Endodermal cell (in vitro differentiated cells): Measurements from ENCODE around the gene PSTPIP2. TPM values are rescaled to one million over a fixed set of nuclear protein-coding genes. Genes with fewer than 3 reads are reported as not detected.
"Not testable (repeated sequence)": the region's sequence is repeated elsewhere in the genome, so short reads cannot be mapped to it uniquely, and the experiment has no call there.

Experiments
- DNase-seq: peaks from one replicate; pipeline ENCODE4 v3.0.0-alpha.2; 2017
- H3K27ac ChIP-seq: 2 replicates; pipeline ENCODE4 v1.5.1; 2013; ENCODE audit warnings: mild to moderate bottlenecking, low read depth, low read length, moderate library complexity
- H3K27me3 ChIP-seq: 2 replicates; pipeline ENCODE4 v1.6.1; 2013; ENCODE audit warnings: mild to moderate bottlenecking, low read length, moderate library complexity; ENCODE audit not compliant: insufficient read depth, control insufficient read depth, poor library complexity, severe bottlenecking
- H3K36me3 ChIP-seq: 2 replicates; pipeline ENCODE4 v1.7.0; 2013; ENCODE audit warnings: mild to moderate bottlenecking, low read length, moderate library complexity; ENCODE audit not compliant: control insufficient read depth, insufficient read depth
- H3K4me1 ChIP-seq: one replicate; pipeline ENCODE4 v1.7.0; 2013; ENCODE audit warnings: low read length; ENCODE audit not compliant: control insufficient read depth, insufficient read depth
- H3K4me3 ChIP-seq: 2 replicates; pipeline ENCODE4 v1.5.1; 2013; ENCODE audit warnings: mild to moderate bottlenecking, low read length, moderate library complexity
- H3K9ac ChIP-seq: 2 replicates; pipeline ENCODE4 v1.6.1; 2013; ENCODE audit warnings: mild to moderate bottlenecking, low read length, moderate library complexity; ENCODE audit not compliant: poor library complexity, severe bottlenecking; ENCODE audit errors: extremely low read depth
- H3K9me3 ChIP-seq: 2 replicates; pipeline ENCODE4 v1.6.1; 2013; ENCODE audit warnings: mild to moderate bottlenecking, low read length, moderate library complexity; ENCODE audit not compliant: control insufficient read depth
- H3K27ac Mint-ChIP-seq: 2 replicates; pipeline ENCODE4 v1.8.0; 2020; ENCODE audit warnings: mixed read lengths
- H3K27me3 Mint-ChIP-seq: 2 replicates; pipeline ENCODE4 v1.8.0; 2021; ENCODE audit warnings: mild to moderate bottlenecking, mixed read lengths; ENCODE audit not compliant: insufficient read depth
- H3K36me3 Mint-ChIP-seq: 2 replicates; pipeline ENCODE4 v1.8.0; 2020; ENCODE audit warnings: low read depth, mixed read lengths
- H3K4me1 Mint-ChIP-seq: 2 replicates; pipeline ENCODE4 v1.8.0; 2020; ENCODE audit warnings: mixed read lengths
- H3K4me3 Mint-ChIP-seq: 2 replicates; pipeline ENCODE4 v1.8.0; 2020; ENCODE audit warnings: mild to moderate bottlenecking, moderate library complexity, mixed read lengths
- H3K9me3 Mint-ChIP-seq: 2 replicates; pipeline ENCODE4 v1.8.0; 2020; ENCODE audit warnings: mild to moderate bottlenecking, mixed read lengths
- WGBS, 2 experiments: methylation state at CpG; one replicate each; pipeline versions ENCODE4 v1.1.5 to v1.1.7; 2013; ENCODE audit warnings: missing lambda C conversion rate in 2 of 2, mixed read lengths in 1 of 2; ENCODE audit not compliant: insufficient coverage in 1 of 2, insufficient read length in 1 of 2; 5-methylcytosine and 5-hydroxymethylcytosine counted together
- total RNA-seq, 2 donors: library from RNA; stranded (reverse); fragmentation: NEBNext Ultra II Directional in 1 of 2; extraction: Animal tissue kit (Norgen Biotek cat#: 25700) in 1 of 2; gene quantifications; 2 replicates in 1 of 2; 3 replicates in 1 of 2; pipeline ENCODE4 v1.2.1, GENCODE V29; 2021
- TF ChIP-seq, protein P1 (sequence below): fragments of 200-600 bp; sonication (generic); conservative IDR thresholded peaks from 2 replicates; pipeline ENCODE4 v1.5.0; 2021; ENCODE audit warnings: antibody characterized with exemption, mild to moderate bottlenecking

PSTPIP2 gene
- total RNA-seq, 2 donors from 2014 or later = 10.6 to 10.8 TPM

- H3K36me3 Mint-ChIP-seq = no peaks in the 10 kb centered on the region
- H3K4me1 ChIP-seq = no peaks in the 10 kb centered on the region
- H3K4me3 ChIP-seq = no peak overlapping the region
- WGBS, 2 experiments = 67 to 75% methylated on average over 5 of the region's 5 CpGs
- no peaks in the 10 kb centered on the region for H3K36me3 ChIP-seq
- H3K9me3 Mint-ChIP-seq = peaks cover 7% of the 10 kb centered on the region
- no peaks in the 10 kb centered on the region for H3K27me3 ChIP-seq
- no peaks in the 10 kb centered on the region for H3K4me1 Mint-ChIP-seq
- DNase-seq = peak; percentile 80
- no peak overlapping the region for H3K9ac ChIP-seq
- H3K27ac ChIP-seq = no peak overlapping the region
- no peaks in the 10 kb centered on the region for H3K9me3 ChIP-seq
- no peak overlapping the region for H3K4me3 Mint-ChIP-seq
- no peaks in the 10 kb centered on the region for H3K27me3 Mint-ChIP-seq
- H3K27ac Mint-ChIP-seq = no peak overlapping the region
- TF ChIP-seq, protein P1, sequence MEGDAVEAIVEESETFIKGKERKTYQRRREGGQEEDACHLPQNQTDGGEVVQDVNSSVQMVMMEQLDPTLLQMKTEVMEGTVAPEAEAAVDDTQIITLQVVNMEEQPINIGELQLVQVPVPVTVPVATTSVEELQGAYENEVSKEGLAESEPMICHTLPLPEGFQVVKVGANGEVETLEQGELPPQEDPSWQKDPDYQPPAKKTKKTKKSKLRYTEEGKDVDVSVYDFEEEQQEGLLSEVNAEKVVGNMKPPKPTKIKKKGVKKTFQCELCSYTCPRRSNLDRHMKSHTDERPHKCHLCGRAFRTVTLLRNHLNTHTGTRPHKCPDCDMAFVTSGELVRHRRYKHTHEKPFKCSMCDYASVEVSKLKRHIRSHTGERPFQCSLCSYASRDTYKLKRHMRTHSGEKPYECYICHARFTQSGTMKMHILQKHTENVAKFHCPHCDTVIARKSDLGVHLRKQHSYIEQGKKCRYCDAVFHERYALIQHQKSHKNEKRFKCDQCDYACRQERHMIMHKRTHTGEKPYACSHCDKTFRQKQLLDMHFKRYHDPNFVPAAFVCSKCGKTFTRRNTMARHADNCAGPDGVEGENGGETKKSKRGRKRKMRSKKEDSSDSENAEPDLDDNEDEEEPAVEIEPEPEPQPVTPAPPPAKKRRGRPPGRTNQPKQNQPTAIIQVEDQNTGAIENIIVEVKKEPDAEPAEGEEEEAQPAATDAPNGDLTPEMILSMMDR = peak; percentile 82
Measured at GRCh38 chr18:45974088-45974536, 97.9 kb downstream of the PSTPIP2 start.

- peak within 1 kb of the TSS; percentile 97 for H3K27ac Mint-ChIP-seq
- no peaks in the 10 kb centered on the region for H3K9me3 ChIP-seq
- H3K27ac ChIP-seq = peak within 1 kb of the TSS; percentile 51
- 0% methylated on average over 41 to 50 of the region's 50 CpGs for WGBS, 2 experiments
- DNase-seq = peak; percentile 100
- peaks cover 2% of the 10 kb centered on the region for H3K4me1 Mint-ChIP-seq
- peaks cover 9% of the 10 kb centered on the region for H3K36me3 Mint-ChIP-seq
- peak within 1 kb of the TSS; percentile 96 for H3K4me3 Mint-ChIP-seq
- peak within 1 kb of the TSS; percentile 89 for H3K9ac ChIP-seq
- H3K9me3 Mint-ChIP-seq = peaks cover 7% of the 10 kb centered on the region
- peaks cover 11% of the 10 kb centered on the region for H3K27me3 Mint-ChIP-seq
- TF ChIP-seq, protein P1 = no peak
- peak within 1 kb of the TSS; percentile 95 for H3K4me3 ChIP-seq
- H3K27me3 ChIP-seq = no peaks in the 10 kb centered on the region
- no peaks in the 10 kb centered on the region for H3K4me1 ChIP-seq
- H3K36me3 ChIP-seq = no peaks in the 10 kb centered on the region
Measured at GRCh38 chr18:45967007-45967706, 104.9 kb downstream of the PSTPIP2 start, which contains the start of gene EPG5. TSS of gene EPG5 (minus strand) at chr18:45967329. CDS start at chr18:45967239, 90 bp downstream.

- not testable (repeated sequence) for H3K4me1 ChIP-seq, H3K4me1 Mint-ChIP-seq, H3K9ac ChIP-seq, H3K4me3 Mint-ChIP-seq, H3K27ac ChIP-seq, H3K9me3 ChIP-seq, H3K9me3 Mint-ChIP-seq, H3K36me3 ChIP-seq, H3K27ac Mint-ChIP-seq, DNase-seq, H3K4me3 ChIP-seq, H3K27me3 ChIP-seq
- H3K27me3 Mint-ChIP-seq = peaks cover 11% of the 10 kb centered on the region
- peaks cover 12% of the 10 kb centered on the region for H3K36me3 Mint-ChIP-seq
- 91 to 98% methylated on average over 3 to 5 of the region's 5 CpGs for WGBS, 2 experiments
Measured at GRCh38 chr18:45964913-45965312, 107.1 kb downstream of the PSTPIP2 start.
